ENCODE results near the gene OR6C75.

DNA sequence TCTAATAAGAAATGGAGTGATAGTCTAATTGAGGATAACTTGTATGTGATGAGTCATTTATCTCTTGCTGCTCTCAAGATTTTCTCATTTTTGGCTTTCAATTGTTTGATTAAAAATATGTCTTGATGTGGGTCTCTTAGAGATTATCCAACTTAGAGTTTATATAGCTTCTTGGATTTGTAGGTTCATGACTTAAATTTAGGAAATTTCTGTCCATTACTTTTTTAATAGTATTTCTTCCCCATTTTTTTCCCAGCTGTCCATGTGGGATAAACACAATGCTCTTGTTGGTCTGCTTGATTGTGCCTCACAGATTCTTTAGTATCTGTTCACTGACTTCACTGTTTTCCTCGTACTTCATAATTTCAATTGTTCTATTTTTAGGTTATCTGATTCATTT lies 45.1 kb downstream of the OR6C75 start:
- TF ChIP-seq, protein P1, sequence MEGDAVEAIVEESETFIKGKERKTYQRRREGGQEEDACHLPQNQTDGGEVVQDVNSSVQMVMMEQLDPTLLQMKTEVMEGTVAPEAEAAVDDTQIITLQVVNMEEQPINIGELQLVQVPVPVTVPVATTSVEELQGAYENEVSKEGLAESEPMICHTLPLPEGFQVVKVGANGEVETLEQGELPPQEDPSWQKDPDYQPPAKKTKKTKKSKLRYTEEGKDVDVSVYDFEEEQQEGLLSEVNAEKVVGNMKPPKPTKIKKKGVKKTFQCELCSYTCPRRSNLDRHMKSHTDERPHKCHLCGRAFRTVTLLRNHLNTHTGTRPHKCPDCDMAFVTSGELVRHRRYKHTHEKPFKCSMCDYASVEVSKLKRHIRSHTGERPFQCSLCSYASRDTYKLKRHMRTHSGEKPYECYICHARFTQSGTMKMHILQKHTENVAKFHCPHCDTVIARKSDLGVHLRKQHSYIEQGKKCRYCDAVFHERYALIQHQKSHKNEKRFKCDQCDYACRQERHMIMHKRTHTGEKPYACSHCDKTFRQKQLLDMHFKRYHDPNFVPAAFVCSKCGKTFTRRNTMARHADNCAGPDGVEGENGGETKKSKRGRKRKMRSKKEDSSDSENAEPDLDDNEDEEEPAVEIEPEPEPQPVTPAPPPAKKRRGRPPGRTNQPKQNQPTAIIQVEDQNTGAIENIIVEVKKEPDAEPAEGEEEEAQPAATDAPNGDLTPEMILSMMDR (IDR thresholded peaks at IDR 0.05; ENCODE audit: insufficient read depth, low read depth, low read length), result no peak
- TF ChIP-seq EZH2 (IDR thresholded peaks at IDR 0.05; ENCODE audit: insufficient read depth, low read length), result no peak

All from astrocyte (in vitro differentiated cells and primary cell).